Kidney (tissue), 14 donors: ENCODE measurements around the gene IQCK. TPM values are rescaled to one million over a fixed set of nuclear protein-coding genes. Genes with fewer than 3 reads are reported as not detected.

ENCODE experiments used
- DNase-seq, 5 donors: peaks; one replicate each; pipeline ENCODE4 v3.0.0-alpha.2; 2013 to 2020
- FAIRE-seq: peaks from 2 replicates; lab custom pipeline; 2012; peaks lifted over from hg19 to GRCh38; lab: Jason Lieb, UNC
- H3K27ac ChIP-seq, 2 donors: one replicate each; pipeline ENCODE4 v1.7.0; 2013; ENCODE audit warnings: low read depth in 2 of 2, low read length in 2 of 2, inconsistent platforms in 1 of 2
- H3K27me3 ChIP-seq: one replicate; pipeline ENCODE4 v1.7.1; 2013; ENCODE audit warnings: low read length, inconsistent platforms; ENCODE audit not compliant: control insufficient read depth, insufficient read depth
- H3K36me3 ChIP-seq, 3 donors: one replicate each; pipeline versions ENCODE4 v1.7.0 to v1.7.1; 2013; ENCODE audit warnings: low read length in 3 of 3, control low read depth in 1 of 3, inconsistent platforms in 1 of 3; ENCODE audit not compliant: insufficient read depth in 3 of 3, control insufficient read depth in 2 of 3
- H3K4me1 ChIP-seq, 3 donors: one replicate each; pipeline versions ENCODE4 v1.7.0 to v1.7.1; 2013; ENCODE audit warnings: low read length in 3 of 3, inconsistent platforms in 1 of 3, low read depth in 1 of 3; ENCODE audit not compliant: control insufficient read depth in 2 of 3, insufficient read depth in 2 of 3
- H3K4me3 ChIP-seq, 3 donors: one replicate each; pipeline versions ENCODE4 v1.7.0 to v1.8.1; 2013; ENCODE audit warnings: low read length in 3 of 3, control low read depth in 1 of 3, inconsistent platforms in 1 of 3
- H3K9ac ChIP-seq, 3 donors: one replicate each; pipeline versions ENCODE4 v1.7.0 to v1.7.1; 2013; ENCODE audit warnings: low read length in 3 of 3, control low read depth in 1 of 3, inconsistent platforms in 1 of 3
- H3K9me3 ChIP-seq, 3 donors: one replicate each; pipeline versions ENCODE4 v1.7.0 to v1.7.1; 2013; ENCODE audit warnings: low read length in 3 of 3, control low read depth in 1 of 3, inconsistent platforms in 1 of 3; ENCODE audit not compliant: control insufficient read depth in 2 of 3, insufficient read depth in 1 of 3
- intact Hi-C: fragments of 100-400 bp; cut with DNase I; formaldehyde crosslinking; loops from one replicate; pipeline ENCODE4 v1.11.1; 2022
- polyA plus RNA-seq: library from polyadenylated mRNA; stranded (reverse); fragments of 350-450 nt; fragmentation: Illumina TruSeq; extraction: RNeasy Lipid Tissue Mini Kit (QIAGEN cat#74804); gene quantifications from one replicate; pipeline ENCODE4 v1.2.3, GENCODE V29; 2014; ENCODE audit warnings: low read depth, low replicate concordance; ENCODE audit not compliant: insufficient read depth
- total RNA-seq: library from RNA; stranded (reverse); fragmentation: NEBNext Ultra II Directional; extraction: Animal tissue kit (Norgen Biotek cat#: 25700); gene quantifications from one replicate; pipeline ENCODE4 v1.2.1, GENCODE V29; 2021
- TF ChIP-seq, protein P1 (sequence below): IDR thresholded peaks from 3 replicates; pipeline ENCODE4 v1.5.1; 2012; ENCODE audit warnings: mild to moderate bottlenecking, moderate library complexity, borderline replicate concordance; ENCODE audit not compliant: insufficient read depth; ENCODE audit errors: extremely low read depth
- donor health status: control.
- donor health status: control.
- donor health status: control.
- donor health status: control.
- donor health status: control.
- donor health status: DM: yes; HTN: yes; CAD: no.
- donor health status: Normal renal cell carcinoma (clear cell type).

IQCK gene
- total and polyA plus RNA-seq, 2 donors from 2014 or later, result 35.4 to 38.1 TPM

DNA sequence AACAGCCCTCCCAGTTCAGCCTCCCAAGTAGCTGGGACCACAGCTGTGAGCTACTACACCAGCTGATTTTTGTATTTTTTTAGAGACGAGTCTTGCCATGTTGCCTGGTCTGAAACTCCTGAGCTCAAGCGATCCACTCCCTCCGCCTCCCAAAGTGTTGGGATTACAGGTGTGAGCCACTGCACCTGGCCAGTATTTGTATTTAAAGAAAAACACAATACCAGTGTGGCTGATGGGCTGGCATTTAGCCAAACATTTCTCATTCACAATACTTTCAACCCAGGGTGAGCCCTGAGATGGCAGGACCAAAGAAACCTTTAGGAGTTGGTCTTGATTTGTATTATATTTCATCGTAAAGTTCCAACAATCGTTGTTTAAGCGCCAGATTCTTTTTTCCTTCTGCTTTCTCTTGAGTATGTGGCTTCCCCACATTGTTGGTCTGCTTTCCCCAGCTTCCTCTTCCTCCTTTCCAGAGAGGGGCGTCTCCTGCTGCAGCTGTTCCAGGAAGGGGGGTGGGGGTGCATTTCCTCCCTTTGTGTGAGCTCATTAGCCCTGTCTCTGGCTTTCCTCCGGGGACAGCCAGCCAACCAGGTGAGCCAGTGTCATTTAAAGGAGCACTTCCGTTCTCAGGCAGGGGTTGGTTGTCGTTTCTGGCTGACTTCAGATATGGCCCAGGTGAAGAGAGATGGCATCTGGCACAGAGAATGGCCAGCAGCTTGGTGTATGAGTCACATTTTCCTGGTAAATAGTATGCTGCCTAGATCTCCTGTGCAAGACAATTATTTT lies 86.7 kb downstream of the IQCK start:
- Histone ChIP-seq H3K36me3 (no peaks in the 10 kb centered on the region), H3K9ac (no peak overlapping the region), H3K4me3 (no peak overlapping the region), H3K27me3 (no peaks in the 10 kb centered on the region), H3K4me1 (peaks cover 0 to 23% (median 20%) of the 10 kb centered on the region in 3 donors), H3K9me3 (no peaks in the 10 kb centered on the region), H3K27ac (peak overlapping the region; percentile 34 to 71)
- peak; percentile 50 to 88 (median 51) for DNase-seq
- TF ChIP-seq, protein P1, sequence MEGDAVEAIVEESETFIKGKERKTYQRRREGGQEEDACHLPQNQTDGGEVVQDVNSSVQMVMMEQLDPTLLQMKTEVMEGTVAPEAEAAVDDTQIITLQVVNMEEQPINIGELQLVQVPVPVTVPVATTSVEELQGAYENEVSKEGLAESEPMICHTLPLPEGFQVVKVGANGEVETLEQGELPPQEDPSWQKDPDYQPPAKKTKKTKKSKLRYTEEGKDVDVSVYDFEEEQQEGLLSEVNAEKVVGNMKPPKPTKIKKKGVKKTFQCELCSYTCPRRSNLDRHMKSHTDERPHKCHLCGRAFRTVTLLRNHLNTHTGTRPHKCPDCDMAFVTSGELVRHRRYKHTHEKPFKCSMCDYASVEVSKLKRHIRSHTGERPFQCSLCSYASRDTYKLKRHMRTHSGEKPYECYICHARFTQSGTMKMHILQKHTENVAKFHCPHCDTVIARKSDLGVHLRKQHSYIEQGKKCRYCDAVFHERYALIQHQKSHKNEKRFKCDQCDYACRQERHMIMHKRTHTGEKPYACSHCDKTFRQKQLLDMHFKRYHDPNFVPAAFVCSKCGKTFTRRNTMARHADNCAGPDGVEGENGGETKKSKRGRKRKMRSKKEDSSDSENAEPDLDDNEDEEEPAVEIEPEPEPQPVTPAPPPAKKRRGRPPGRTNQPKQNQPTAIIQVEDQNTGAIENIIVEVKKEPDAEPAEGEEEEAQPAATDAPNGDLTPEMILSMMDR, result no peak
- intact Hi-C loops, result no loop called here
- no peak for FAIRE-seq

DNA sequence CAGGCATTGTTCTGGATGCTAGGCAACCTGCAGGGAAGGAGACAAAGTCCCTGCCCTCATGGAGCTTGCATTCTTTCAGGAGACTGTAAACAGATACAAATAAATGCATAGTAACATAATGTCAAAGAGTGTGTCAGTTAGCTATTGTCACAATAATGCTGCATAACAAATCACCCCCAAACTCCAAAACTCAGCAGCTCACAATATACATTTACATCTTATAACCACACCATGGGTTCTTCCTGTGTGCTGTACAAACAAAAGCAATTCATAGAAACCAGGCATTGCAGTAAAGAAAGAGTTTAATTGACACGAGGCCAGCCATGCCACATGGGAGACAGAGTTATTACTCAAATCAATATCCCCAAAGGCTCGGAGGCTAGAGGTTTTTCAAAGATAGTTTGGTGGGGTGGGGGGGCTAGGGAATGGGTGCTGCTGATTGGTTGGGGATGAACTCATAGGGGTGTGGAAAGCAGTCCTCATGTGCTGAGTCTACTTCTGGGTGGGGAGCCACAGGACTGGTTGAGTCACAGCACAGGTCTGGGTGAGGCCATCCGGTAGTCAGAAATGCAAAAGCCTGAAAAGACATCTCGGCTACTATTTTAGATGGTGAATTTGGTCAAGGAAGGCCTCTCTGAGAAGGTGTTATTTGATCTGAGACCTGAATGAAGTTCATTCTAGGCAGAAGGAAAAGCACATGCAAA lies 87.5 kb downstream of the IQCK start:
- DNase-seq, result no peak
- Histone ChIP-seq H3K27me3 (no peaks in the 10 kb centered on the region), H3K9ac (no peak overlapping the region), H3K9me3 (no peaks in the 10 kb centered on the region), H3K27ac (no peak overlapping the region), H3K4me3 (no peak overlapping the region), H3K36me3 (no peaks in the 10 kb centered on the region), H3K4me1 (peaks cover 0 to 24% (median 20%) of the 10 kb centered on the region in 3 donors)
- intact Hi-C loops, result no loop called here
- FAIRE-seq, result no peak
- TF ChIP-seq, protein P1, result no peak

GRCh38 chr16:19808061-19808641 lies 90.1 kb downstream of the IQCK start:
- H3K27me3 ChIP-seq, result no peaks in the 10 kb centered on the region
- H3K36me3 ChIP-seq, result no peaks in the 10 kb centered on the region
- H3K9me3 ChIP-seq, result no peaks in the 10 kb centered on the region
- H3K27ac ChIP-seq, result peak overlapping the region; percentile 30 to 76
- H3K4me3 ChIP-seq, result no peak overlapping the region
- TF ChIP-seq, protein P1, result no peak
- FAIRE-seq (peak; percentile 44), DNase-seq (peak in 3 of 5 donors; percentile 43 to 76 (median 73))
- peaks cover 7 to 34% (median 22%) of the 10 kb centered on the region in 3 donors for H3K4me1 ChIP-seq
- intact Hi-C loops, result no loop called here
- no peak overlapping the region for H3K9ac ChIP-seq
